GM12873 (cell line): ENCODE data around the gene ABHD12.

ENCODE experiments used
- CTCF ChIP-seq: IDR thresholded peaks from 2 replicates; pipeline ENCODE4 v1.5.1; 2012; ENCODE audit warnings: low read depth, mild to moderate bottlenecking, moderate library complexity, low read length, control low read depth; ENCODE audit not compliant: insufficient read depth; ENCODE audit errors: missing control alignments

The ABHD12 gene

GRCh38 chr20:25397096-25397495 lies 6.5 kb upstream of the ABHD12 start:
- TF ChIP-seq CTCF, result no peak

GRCh38 chr20:25394996-25395395 lies 4.4 kb upstream of the ABHD12 start:
- TF ChIP-seq CTCF, result no peak

GRCh38 chr20:25394276-25394675 lies 3.6 kb upstream of the ABHD12 start:
- no peak for TF ChIP-seq CTCF

GRCh38 chr20:25389858-25390537 lies 637 bp downstream of the ABHD12 start:
- TF ChIP-seq CTCF, result no peak

DNA sequence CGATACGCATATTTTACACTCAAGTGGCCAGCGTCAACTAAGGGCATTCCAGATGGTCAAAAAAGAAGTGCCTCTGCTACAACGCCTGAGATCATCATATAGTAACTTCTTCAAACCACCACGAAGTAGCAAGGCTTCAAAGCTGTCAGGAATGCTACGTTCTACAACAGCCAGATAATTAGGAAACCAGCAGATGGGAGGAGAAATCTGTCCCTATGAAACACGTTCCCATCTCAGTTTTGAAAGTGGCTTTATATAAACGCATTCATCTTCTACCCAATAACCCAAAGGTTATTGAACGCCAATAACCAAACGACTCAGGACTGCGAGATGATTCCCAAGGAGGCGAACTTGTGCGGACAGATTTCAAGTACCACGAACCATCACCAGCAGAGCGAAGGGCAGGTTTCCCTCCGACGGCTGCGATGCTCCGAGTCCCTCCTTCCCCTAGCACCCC lies 1.2 kb downstream of the ABHD12 start:
- no peak for TF ChIP-seq CTCF

GRCh38 chr20:25382704-25383370 lies 7.8 kb downstream of the ABHD12 start:
- no peak for TF ChIP-seq CTCF

DNA sequence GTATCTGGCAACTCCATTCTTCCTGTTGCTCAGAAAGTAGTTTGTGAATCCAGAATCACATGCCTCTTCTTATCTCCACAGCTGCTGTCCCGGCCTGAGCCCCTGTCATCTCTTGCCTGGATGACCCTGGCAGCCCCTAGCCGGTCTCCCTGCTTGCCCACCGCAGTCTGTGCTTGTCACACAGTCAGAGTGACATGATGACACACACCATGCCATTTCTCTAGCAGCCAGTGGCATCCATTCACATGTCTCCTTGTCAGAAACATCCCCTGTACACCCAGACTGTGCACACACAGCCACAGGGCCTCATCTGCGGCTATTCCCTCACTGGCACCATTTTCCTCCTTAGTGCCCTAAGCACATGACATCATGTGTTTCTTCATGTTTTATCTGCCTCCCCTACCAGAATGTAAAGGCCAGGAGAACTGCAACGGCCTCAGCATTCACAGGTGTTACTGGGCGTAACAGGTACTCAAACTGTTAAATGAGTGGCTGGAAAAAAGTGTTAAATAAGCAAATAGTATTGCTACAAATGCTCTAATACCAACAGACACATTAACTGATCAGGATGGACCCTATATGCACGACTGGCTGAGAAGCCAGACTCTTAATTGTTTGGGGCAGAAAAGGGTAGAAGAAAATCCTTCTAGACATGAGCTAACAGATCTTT lies 9.6 kb downstream of the ABHD12 start:
- TF ChIP-seq CTCF, result no peak
